Caco-2 (cell line): Measurements from ENCODE around the gene INSYN1. TPM values are rescaled to one million over a fixed set of nuclear protein-coding genes. Genes with fewer than 3 reads are reported as not detected.

Experiments used
- BruUV-seq: library from RNA; stranded (reverse); fragments of 400-500 nt; replicated peaks from 2 replicates; lab custom pipeline; 2021; lab: Mats Ljungman, UMichigan
- CTCF ChIA-PET: fragments of 300-600 bp; sonication (Branson Sonifier 250); formaldehyde crosslinking; loops from one replicate; lab custom pipeline; 2022; ENCODE audit warnings: antibody characterized with exemption; lab: Charles Lee
- POLR2A ChIA-PET: fragments of 300-600 bp; sonication (Branson Sonifier 250); formaldehyde crosslinking; loops from one replicate; lab custom pipeline; 2022; ENCODE audit warnings: antibody characterized with exemption; lab: Charles Lee
- DNase-seq, 2 experiments: peaks; one replicate each; pipeline versions ENCODE4 v3.0.0 to v3.0.0-alpha.2; 2020 to 2022
- H3K27me3 ChIP-seq: replicated peaks from 2 replicates; pipeline ENCODE4 v1.6.0; 2011; ENCODE audit warnings: low read length; ENCODE audit not compliant: control insufficient read depth, insufficient read depth
- H3K36me3 ChIP-seq: 2 replicates; pipeline ENCODE4 v1.5.1; 2011; ENCODE audit warnings: low read length; ENCODE audit not compliant: control insufficient read depth, insufficient read depth
- H3K4me1 ChIP-seq: fragments of 250-450 bp; sonication (Bioruptor Pico); 2 replicates; pipeline ENCODE4 v1.5.1; 2020; ENCODE audit warnings: mild to moderate bottlenecking
- H3K4me3 ChIP-seq: 2 replicates; pipeline ENCODE4 v1.5.1; 2011; ENCODE audit warnings: low read depth, mild to moderate bottlenecking, control low read depth, low read length
- H3K9me3 ChIP-seq: fragments of 250-450 bp; sonication (Bioruptor Pico); 2 replicates; pipeline ENCODE4 v1.5.1; 2020; ENCODE audit warnings: mild to moderate bottlenecking, moderate library complexity
- H3K27ac Mint-ChIP-seq: one replicate; pipeline ENCODE4 v1.8.0; 2022; ENCODE audit warnings: mixed read lengths; ENCODE audit not compliant: unreplicated experiment
- H3K27me3 Mint-ChIP-seq: one replicate; pipeline ENCODE4 v1.8.0; 2022; ENCODE audit warnings: mixed read lengths; ENCODE audit not compliant: insufficient read depth, unreplicated experiment
- H3K36me3 Mint-ChIP-seq: one replicate; pipeline ENCODE4 v1.8.0; 2022; ENCODE audit warnings: mild to moderate bottlenecking, mixed read lengths; ENCODE audit not compliant: insufficient read depth, unreplicated experiment
- H3K4me1 Mint-ChIP-seq: one replicate; pipeline ENCODE4 v1.8.0; 2022; ENCODE audit warnings: low read depth, mixed read lengths; ENCODE audit not compliant: unreplicated experiment
- H3K4me3 Mint-ChIP-seq: one replicate; pipeline ENCODE4 v1.8.0; 2022; ENCODE audit warnings: mild to moderate bottlenecking, moderate library complexity, mixed read lengths; ENCODE audit not compliant: unreplicated experiment
- H3K9me3 Mint-ChIP-seq: one replicate; pipeline ENCODE4 v1.8.0; 2022; ENCODE audit warnings: mixed read lengths; ENCODE audit not compliant: unreplicated experiment
- CTCF ChIP-seq, 2 experiments: fragments of 200-600 bp in 1 of 2; IDR thresholded peaks; 1 replicate in 1 of 2; 2 replicates in 1 of 2; pipeline versions ENCODE4 v1.5.1 to v1.8.0; 2011 to 2022; ENCODE audit warnings: antibody characterized with exemption in 1 of 2, control low read depth in 1 of 2, inconsistent platforms in 1 of 2, low read depth in 1 of 2, low read length in 1 of 2, mild to moderate bottlenecking in 1 of 2, moderate library complexity in 1 of 2; ENCODE audit not compliant: insufficient read depth in 1 of 2, severe bottlenecking in 1 of 2, unreplicated experiment in 1 of 2
- intact Hi-C: fragments of 100-400 bp; cut with micrococcal nuclease; formaldehyde crosslinking; loops from one replicate; pipeline ENCODE4 v1.10.0; 2022; ENCODE audit not compliant: unreplicated experiment
- total RNA-seq: library from RNA; stranded (reverse); gene quantifications from 2 replicates; pipeline ENCODE4 v1.2.3, GENCODE V29; 2022

INSYN1 gene
- total RNA-seq, 1 experiment from 2014 or later: 0.41 TPM

- no peak overlapping the region for H3K4me3 ChIP-seq
- DNase-seq: no peak
- Mint-ChIP-seq H3K4me3 (no peak overlapping the region), H3K9me3 (no peaks in the 10 kb centered on the region), H3K4me1 (no peaks in the 10 kb centered on the region), H3K27me3 (no peaks in the 10 kb centered on the region), H3K27ac (no peak overlapping the region), H3K36me3 (peaks cover 7% of the 10 kb centered on the region)
- no peak for TF ChIP-seq CTCF (IDR thresholded peaks at IDR 0.05; ENCODE audit: insufficient read depth in 1 of 2, low read depth in 1 of 2, low read length in 1 of 2, severe bottlenecking in 1 of 2, unreplicated experiment in 1 of 2)
- ChIA-PET CTCF (no interaction called here), POLR2A (no interaction called here)
- no peaks in the 10 kb centered on the region for H3K27me3 ChIP-seq
- H3K4me1 ChIP-seq: no peaks in the 10 kb centered on the region
- BruUV-seq: no TSS peak
- no peaks in the 10 kb centered on the region for H3K9me3 ChIP-seq
- intact Hi-C loops: no loop called here
- H3K36me3 ChIP-seq: no peaks in the 10 kb centered on the region; the same call in 1 of the 2 replicates
Observed at GRCh38 chr15:73712107-73712506, 41.0 kb downstream of the INSYN1 start.

DNA sequence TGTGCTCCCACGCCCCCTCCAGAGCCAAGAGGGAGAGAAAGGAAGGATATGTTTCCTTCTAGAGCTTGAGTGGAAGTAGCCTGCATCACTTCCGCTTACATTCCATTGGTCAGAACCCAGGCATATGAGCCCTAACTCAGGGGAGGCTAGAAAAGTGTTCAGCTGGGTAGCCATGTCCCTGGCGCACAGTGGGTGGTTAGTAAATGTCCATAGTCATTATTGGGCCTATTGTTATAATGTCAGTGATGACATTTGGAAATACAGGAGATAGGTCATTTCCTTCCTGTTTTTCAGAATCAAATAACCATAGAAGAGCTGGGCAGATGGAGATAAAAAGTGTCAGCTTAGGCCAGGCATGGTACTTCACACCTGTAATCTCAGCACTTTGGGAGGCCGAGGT lies 41.6 kb downstream of the INSYN1 start:
- POLR2A ChIA-PET: no interaction called here
- Histone ChIP-seq H3K4me3 (no peak overlapping the region), H3K9me3 (no peaks in the 10 kb centered on the region), H3K27me3 (no peaks in the 10 kb centered on the region), H3K36me3 (no peaks in the 10 kb centered on the region; the same call in 1 of the 2 replicates), H3K4me1 (no peaks in the 10 kb centered on the region)
- intact Hi-C loops: no loop called here
- no peak overlapping the region for H3K4me3 Mint-ChIP-seq
- BruUV-seq: no TSS peak
- H3K9me3 Mint-ChIP-seq: no peaks in the 10 kb centered on the region
- DNase-seq: no peak
- CTCF ChIA-PET: no interaction called here
- no peaks in the 10 kb centered on the region for H3K27me3 Mint-ChIP-seq
- H3K4me1 Mint-ChIP-seq: no peaks in the 10 kb centered on the region
- H3K36me3 Mint-ChIP-seq: peaks cover 9% of the 10 kb centered on the region
- TF ChIP-seq CTCF (IDR thresholded peaks at IDR 0.05; ENCODE audit: insufficient read depth in 1 of 2, low read depth in 1 of 2, low read length in 1 of 2, severe bottlenecking in 1 of 2, unreplicated experiment in 1 of 2): no peak
- no peak overlapping the region for H3K27ac Mint-ChIP-seq

DNA sequence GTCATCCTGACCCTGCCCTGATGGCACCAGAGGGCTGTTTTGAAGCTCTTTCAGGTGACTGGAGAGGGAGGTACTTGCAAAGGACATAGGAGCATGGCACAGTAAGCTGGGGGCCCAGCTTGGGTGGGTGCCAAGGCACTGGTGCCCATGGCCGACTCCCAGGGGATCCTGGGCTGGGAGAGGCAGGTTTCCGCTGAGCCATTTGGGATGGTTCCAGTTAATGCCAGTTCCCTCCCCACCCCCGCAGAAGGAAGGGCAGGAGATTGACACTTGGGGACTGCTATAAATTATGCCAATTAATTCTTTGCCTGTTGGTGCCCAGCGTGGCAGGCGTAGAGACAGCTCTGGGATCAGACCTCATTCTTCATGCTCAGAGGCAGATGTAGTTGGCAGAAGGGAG lies 42.8 kb downstream of the INSYN1 start:
- Mint-ChIP-seq H3K4me1 (no peaks in the 10 kb centered on the region), H3K27me3 (no peaks in the 10 kb centered on the region), H3K27ac (no peak overlapping the region), H3K9me3 (no peaks in the 10 kb centered on the region), H3K36me3 (peaks cover 19% of the 10 kb centered on the region), H3K4me3 (no peak overlapping the region)
- H3K4me3 ChIP-seq: no peak overlapping the region
- no peak for DNase-seq
- intact Hi-C loops: no loop called here
- no peak for TF ChIP-seq CTCF (IDR thresholded peaks at IDR 0.05; ENCODE audit: insufficient read depth in 1 of 2, low read depth in 1 of 2, low read length in 1 of 2, severe bottlenecking in 1 of 2, unreplicated experiment in 1 of 2)
- BruUV-seq: no TSS peak
- no peaks in the 10 kb centered on the region for H3K9me3 ChIP-seq
- no peaks in the 10 kb centered on the region for H3K27me3 ChIP-seq
- H3K4me1 ChIP-seq: no peaks in the 10 kb centered on the region
- ChIA-PET POLR2A (no interaction called here), CTCF (no interaction called here)
- no peaks in the 10 kb centered on the region; the same call in none of the 2 replicates for H3K36me3 ChIP-seq
